GM23338 (cell line): ENCODE results near the gene EXOC2.

Experiments
- CTCF ChIP-seq, 2 experiments: fragments of 200-600 bp in 1 of 2; sonication (generic) in 1 of 2; conservative IDR thresholded peaks; 2 replicates each; pipeline versions ENCODE4 v1.5.1 to v1.6.1; 2016 to 2017; ENCODE audit warnings: antibody characterized with exemption in 2 of 2, low read depth in 2 of 2, mild to moderate bottlenecking in 2 of 2, moderate library complexity in 1 of 2
- ETS1 ChIP-seq: IDR thresholded peaks from 2 replicates; pipeline ENCODE4 v1.6.1; 2016; ENCODE audit warnings: antibody characterized with exemption
- EZH2 ChIP-seq: fragments of 200-600 bp; sonication (generic); IDR thresholded peaks from one replicate; pipeline ENCODE4 v1.8.0; 2017; ENCODE audit warnings: antibody characterized with exemption, mild to moderate bottlenecking, low read depth; ENCODE audit not compliant: unreplicated experiment
- EZH2phosphoT487 ChIP-seq: fragments of 200-600 bp; sonication (generic); IDR thresholded peaks from one replicate; pipeline ENCODE4 v1.8.1; 2018; ENCODE audit warnings: antibody characterized with exemption; ENCODE audit not compliant: unreplicated experiment
- JUNB ChIP-seq: IDR thresholded peaks from one replicate; pipeline ENCODE4 v1.6.1; 2016; ENCODE audit warnings: antibody characterized with exemption; ENCODE audit not compliant: unreplicated experiment

GRCh38 chr6:496649-497048 is 196.3 kb downstream of the EXOC2 start:
- TF ChIP-seq EZH2phosphoT487 (no peak), ETS1 (no peak), CTCF (conservative IDR thresholded peaks at IDR 0.05; ENCODE audit: low read depth in 2 of 2) (no peak), EZH2 (no peak), JUNB (no peak)
